Epithelial cell of alveolus of lung (primary cell): ENCODE measurements around the gene GTF2H2C. TPM values are rescaled to one million over a fixed set of nuclear protein-coding genes. Genes with fewer than 3 reads are reported as not detected.

Experiments
- total RNA-seq: library from RNA; depleted of rRNA; stranded (reverse); fragments of >200 nt; gene quantifications from 2 replicates; pipeline ENCODE4 v1.2.1, GENCODE V29; 2015

The GTF2H2C gene
- total RNA-seq: 31.0 and 36.9 TPM in 2 replicates

GRCh38 chr5:69559908-69560330 lies at the start of gene GTF2H2C:
TSS of gene GTF2H2C (plus strand) at chr5:69560191. CDS start at chr5:69565133, 4,942 bp downstream.

Other genes starting within 250 kb of the GTF2H2C start
- 2.6 and 5.4 TPM in 2 replicates for gene CCDC125, start 227.4 kb upstream of the GTF2H2C start, total RNA-seq
- gene AK6, start 190.7 kb upstream of the GTF2H2C start, total RNA-seq: 19.1 and 23.8 TPM in 2 replicates
- 50.5 and 65.2 TPM in 2 replicates for gene TAF9, start 190.7 kb upstream of the GTF2H2C start, total RNA-seq
- 14.0 and 14.1 TPM in 2 replicates for gene RAD17, start 190.4 kb upstream of the GTF2H2C start, total RNA-seq
- 0.88 and 2.5 TPM in 2 replicates for gene MARVELD2, start 145.1 kb upstream of the GTF2H2C start, total RNA-seq
- 0.88 and 4.4 TPM in 2 replicates for gene OCLN, start 67.4 kb upstream of the GTF2H2C start, total RNA-seq